Neural progenitor cell (in vitro differentiated cells): ENCODE data around the gene C11orf65.

Experiments used
- EZH2 ChIP-seq: fragments of 200-600 bp; sonication (generic); IDR thresholded peaks from 2 replicates; pipeline ENCODE4 v1.6.1; 2017; ENCODE audit warnings: antibody characterized with exemption, mild to moderate bottlenecking, moderate library complexity
- TF ChIP-seq, protein P1 (sequence below): fragments of 200-600 bp; sonication (generic); IDR thresholded peaks from 2 replicates; pipeline ENCODE4 v1.5.1; 2017; ENCODE audit warnings: antibody characterized with exemption, mild to moderate bottlenecking

DNA sequence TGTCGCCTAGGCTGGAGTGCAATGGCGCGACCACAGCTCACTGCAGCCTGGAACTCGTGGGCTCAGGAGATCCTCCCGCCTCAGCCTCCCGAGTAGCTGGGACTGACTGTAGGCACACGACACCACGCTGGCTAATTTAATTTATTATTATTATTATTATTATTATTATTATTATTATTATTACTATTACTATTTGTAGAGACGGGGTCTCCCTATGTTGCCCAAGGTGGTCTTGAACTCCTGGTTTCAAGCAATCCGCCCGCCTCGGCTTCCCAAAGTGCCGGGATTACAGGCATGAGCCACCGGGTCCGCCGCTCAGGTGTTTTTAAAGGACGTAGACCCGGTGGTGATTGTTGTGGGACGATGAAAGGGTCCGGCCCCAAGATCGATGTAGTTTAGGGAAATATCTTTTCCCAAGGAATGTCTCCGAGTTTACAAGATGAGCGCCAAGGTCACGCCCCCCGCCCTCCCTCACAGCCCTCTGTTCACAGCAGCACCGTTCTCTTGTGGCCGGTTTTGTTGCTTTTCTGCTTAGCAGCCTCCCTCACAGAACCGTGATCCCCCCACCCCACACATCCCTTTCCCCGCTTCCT, 31.6 kb upstream of the C11orf65 start:
- TF ChIP-seq, protein P1, sequence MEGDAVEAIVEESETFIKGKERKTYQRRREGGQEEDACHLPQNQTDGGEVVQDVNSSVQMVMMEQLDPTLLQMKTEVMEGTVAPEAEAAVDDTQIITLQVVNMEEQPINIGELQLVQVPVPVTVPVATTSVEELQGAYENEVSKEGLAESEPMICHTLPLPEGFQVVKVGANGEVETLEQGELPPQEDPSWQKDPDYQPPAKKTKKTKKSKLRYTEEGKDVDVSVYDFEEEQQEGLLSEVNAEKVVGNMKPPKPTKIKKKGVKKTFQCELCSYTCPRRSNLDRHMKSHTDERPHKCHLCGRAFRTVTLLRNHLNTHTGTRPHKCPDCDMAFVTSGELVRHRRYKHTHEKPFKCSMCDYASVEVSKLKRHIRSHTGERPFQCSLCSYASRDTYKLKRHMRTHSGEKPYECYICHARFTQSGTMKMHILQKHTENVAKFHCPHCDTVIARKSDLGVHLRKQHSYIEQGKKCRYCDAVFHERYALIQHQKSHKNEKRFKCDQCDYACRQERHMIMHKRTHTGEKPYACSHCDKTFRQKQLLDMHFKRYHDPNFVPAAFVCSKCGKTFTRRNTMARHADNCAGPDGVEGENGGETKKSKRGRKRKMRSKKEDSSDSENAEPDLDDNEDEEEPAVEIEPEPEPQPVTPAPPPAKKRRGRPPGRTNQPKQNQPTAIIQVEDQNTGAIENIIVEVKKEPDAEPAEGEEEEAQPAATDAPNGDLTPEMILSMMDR = no peak
- TF ChIP-seq EZH2 = no peak
